DMS 273 (cell line): ENCODE data around the gene RSF1.
"Not testable (repeated sequence)": the region's sequence is repeated elsewhere in the genome, so short reads cannot be mapped to it uniquely, and the experiment has no call there.

Experiments
- DNase-seq: peaks from one replicate; lab custom pipeline; 2025; ENCODE audit not compliant: unreplicated experiment; lab: John Stamatoyannopoulos, UW

Gene RSF1

GRCh38 chr11:77820565-77821348, at the start of gene RSF1, which contains the start of gene AAMDC:
Gene RSF1, minus strand, starts transcription at chr11:77820722. Its CDS starts 8 bp downstream, at chr11:77820714.
Gene AAMDC, plus strand, starts transcription at chr11:77821144. Its CDS starts 21,353 bp downstream, at chr11:77842497.
- peak; percentile 98 for DNase-seq

- no peak for DNase-seq
Observed at GRCh38 chr11:77868744-77869143, 48.2 kb upstream of the RSF1 start.

GRCh38 chr11:77866336-77866735, 45.8 kb upstream of the RSF1 start:
- no peak for DNase-seq

- DNase-seq = no peak
Observed at GRCh38 chr11:77865805-77866204, 45.3 kb upstream of the RSF1 start.

GRCh38 chr11:77861444-77861843, 40.9 kb upstream of the RSF1 start:
- DNase-seq = not testable (repeated sequence)

GRCh38 chr11:77857906-77858457, 37.5 kb upstream of the RSF1 start:
- DNase-seq = not testable (repeated sequence)

GRCh38 chr11:77854838-77855237, 34.3 kb upstream of the RSF1 start:
- peak; percentile 3 for DNase-seq

- no peak for DNase-seq
Observed at GRCh38 chr11:77851503-77851902, 31.0 kb upstream of the RSF1 start.

GRCh38 chr11:77843700-77844099, 23.2 kb upstream of the RSF1 start:
- DNase-seq = not testable (repeated sequence)

- no peak for DNase-seq
Observed at GRCh38 chr11:77842441-77843121, 22.1 kb upstream of the RSF1 start.

- DNase-seq = no peak
Observed at GRCh38 chr11:77833302-77833701, 12.8 kb upstream of the RSF1 start.

GRCh38 chr11:77828926-77829325, 8.4 kb upstream of the RSF1 start:
- no peak for DNase-seq

GRCh38 chr11:77823775-77824174, 3.3 kb upstream of the RSF1 start:
- no peak for DNase-seq

GRCh38 chr11:77822126-77822525, 1.6 kb upstream of the RSF1 start:
- not testable (repeated sequence) for DNase-seq

- DNase-seq = peak; percentile 48
Observed at GRCh38 chr11:77821349-77821851, 878 bp upstream of the RSF1 start.

GRCh38 chr11:77819921-77820564, 479 bp downstream of the RSF1 start:
- peak; percentile 64 for DNase-seq

- peak; percentile 90 for DNase-seq
Observed at GRCh38 chr11:77819411-77819920, 1.1 kb downstream of the RSF1 start.

GRCh38 chr11:77815459-77815858, 5.1 kb downstream of the RSF1 start:
- no peak for DNase-seq

GRCh38 chr11:77814848-77815247, 5.7 kb downstream of the RSF1 start:
- DNase-seq = no peak

GRCh38 chr11:77813256-77813655, 7.3 kb downstream of the RSF1 start:
- no peak for DNase-seq

GRCh38 chr11:77806993-77807392, 13.5 kb downstream of the RSF1 start:
- no peak for DNase-seq
